ENCODE measurements around the gene ALOXE3. TPM values are rescaled to one million over a fixed set of nuclear protein-coding genes. Genes with fewer than 3 reads are reported as not detected.

The ALOXE3 gene
- total and polyA plus RNA-seq, 2 of the 8 experiments (the other 6 are each of a cell fraction or from before 2014, with no cell fraction given): 0.26 TPM; not detected in 1

DNA sequence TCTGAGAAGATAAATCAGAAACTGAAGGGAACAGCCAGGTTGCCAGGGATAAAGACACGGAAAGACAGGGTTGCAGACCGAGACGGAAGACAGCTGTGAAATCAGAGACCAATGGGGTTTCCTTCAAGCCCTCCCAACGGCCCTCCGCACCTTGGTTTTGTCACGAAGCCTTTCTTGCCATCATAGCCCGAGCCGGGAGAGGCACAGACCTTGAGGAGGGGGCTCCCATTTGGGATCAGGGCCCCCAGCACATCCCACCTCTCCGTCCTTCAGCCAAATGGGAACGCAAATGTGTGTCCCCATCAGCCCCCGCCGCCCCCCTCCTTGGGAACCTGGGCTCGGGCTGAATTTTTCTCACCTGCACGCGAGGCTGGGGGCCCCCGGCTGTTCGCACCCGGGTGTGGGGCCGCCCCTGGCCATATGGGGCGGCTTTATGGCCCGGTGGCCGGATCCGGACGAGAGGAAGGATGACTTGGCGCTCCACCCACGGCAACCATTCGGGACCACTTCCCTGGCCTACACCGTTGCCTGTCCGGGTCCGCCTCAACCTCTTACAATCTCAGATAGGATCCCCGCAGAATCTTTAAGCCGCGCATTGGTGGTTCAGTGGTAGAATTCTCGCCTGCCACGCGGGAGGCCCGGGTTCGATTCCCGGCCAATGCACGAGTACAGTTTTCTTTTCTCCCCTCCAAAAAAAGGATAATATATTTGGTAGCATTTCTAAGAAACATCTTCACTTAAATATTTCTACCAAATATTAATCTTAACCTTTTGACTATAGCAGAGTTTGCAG lies 7.0 kb upstream of the ALOXE3 start (continued):
- TF ChIP-seq TAF7 (optimal IDR thresholded peaks at IDR 0.05; ENCODE audit: borderline replicate concordance, low read depth, low read length): peak; percentile 55
- TF ChIP-seq, protein P1, sequence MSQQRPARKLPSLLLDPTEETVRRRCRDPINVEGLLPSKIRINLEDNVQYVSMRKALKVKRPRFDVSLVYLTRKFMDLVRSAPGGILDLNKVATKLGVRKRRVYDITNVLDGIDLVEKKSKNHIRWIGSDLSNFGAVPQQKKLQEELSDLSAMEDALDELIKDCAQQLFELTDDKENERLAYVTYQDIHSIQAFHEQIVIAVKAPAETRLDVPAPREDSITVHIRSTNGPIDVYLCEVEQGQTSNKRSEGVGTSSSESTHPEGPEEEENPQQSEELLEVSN (IDR thresholded peaks at IDR 0.05): 0 out of 2 replicates have a peak, but pooled peaks have one; percentile 14
- no peak for TF ChIP-seq GTF2F1 (IDR thresholded peaks at IDR 0.05; ENCODE audit: borderline replicate concordance, low read depth, low read length)
- peak; percentile 82 for TF ChIP-seq BACH1 (IDR thresholded peaks at IDR 0.05; ENCODE audit: low read length)
- no peak for TF ChIP-seq EZH2 (IDR thresholded peaks at IDR 0.05; ENCODE audit: low read depth, low read length, severe bottlenecking)
- peak; percentile 37; the same call in 1 of the 2 replicates for TF ChIP-seq SP1 (IDR thresholded peaks at IDR 0.05; ENCODE audit: low read depth, low read length)
- TF ChIP-seq SIN3A (conservative IDR thresholded peaks at IDR 0.05 in 1 of 2, IDR thresholded peaks at IDR 0.05 in 1 of 2; ENCODE audit: low read depth in 1 of 2, low read length in 2 of 2): peak in 1 of 2 experiments; percentile 49; a peak in 1 of 4 replicates
- TF ChIP-seq NRF1 (IDR thresholded peaks at IDR 0.05; ENCODE audit: low read depth, low read length): peak; percentile 35; the same call in 1 of the 2 replicates
- TF ChIP-seq, protein P2, sequence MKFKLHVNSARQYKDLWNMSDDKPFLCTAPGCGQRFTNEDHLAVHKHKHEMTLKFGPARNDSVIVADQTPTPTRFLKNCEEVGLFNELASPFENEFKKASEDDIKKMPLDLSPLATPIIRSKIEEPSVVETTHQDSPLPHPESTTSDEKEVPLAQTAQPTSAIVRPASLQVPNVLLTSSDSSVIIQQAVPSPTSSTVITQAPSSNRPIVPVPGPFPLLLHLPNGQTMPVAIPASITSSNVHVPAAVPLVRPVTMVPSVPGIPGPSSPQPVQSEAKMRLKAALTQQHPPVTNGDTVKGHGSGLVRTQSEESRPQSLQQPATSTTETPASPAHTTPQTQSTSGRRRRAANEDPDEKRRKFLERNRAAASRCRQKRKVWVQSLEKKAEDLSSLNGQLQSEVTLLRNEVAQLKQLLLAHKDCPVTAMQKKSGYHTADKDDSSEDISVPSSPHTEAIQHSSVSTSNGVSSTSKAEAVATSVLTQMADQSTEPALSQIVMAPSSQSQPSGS (IDR thresholded peaks at IDR 0.05; ENCODE audit: low read length): peak; percentile 56; the same call in 1 of the 2 replicates

Data from H1 (cell line).